GM12873 (cell line): ENCODE data around the gene NSUN2.

Experiments used
- TF ChIP-seq, protein P1 (sequence below): IDR thresholded peaks from 2 replicates; pipeline ENCODE4 v1.5.1; 2012; ENCODE audit warnings: low read depth, mild to moderate bottlenecking, moderate library complexity, low read length, control low read depth; ENCODE audit not compliant: insufficient read depth; ENCODE audit errors: missing control alignments

The NSUN2 gene

DNA sequence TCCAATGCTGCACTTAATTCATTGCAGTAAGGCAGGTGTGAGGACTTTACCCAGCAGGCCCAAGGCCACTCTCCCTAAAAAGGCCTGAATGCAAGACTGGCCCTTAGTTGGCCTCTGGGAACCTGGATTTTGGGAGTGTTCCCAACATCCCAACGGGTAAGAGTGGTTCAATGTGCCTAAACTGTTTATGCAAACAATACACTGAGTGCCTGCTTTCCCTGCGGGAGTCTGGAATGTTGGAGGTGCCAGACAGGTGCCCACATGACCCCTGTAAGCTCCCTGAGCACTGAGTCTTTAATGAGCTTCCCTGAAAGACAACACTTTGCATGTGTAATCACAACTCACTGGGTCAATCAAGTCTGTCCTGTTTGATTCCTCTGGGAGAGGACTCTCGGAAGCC is 37.4 kb downstream of the NSUN2 start:
- TF ChIP-seq, protein P1, sequence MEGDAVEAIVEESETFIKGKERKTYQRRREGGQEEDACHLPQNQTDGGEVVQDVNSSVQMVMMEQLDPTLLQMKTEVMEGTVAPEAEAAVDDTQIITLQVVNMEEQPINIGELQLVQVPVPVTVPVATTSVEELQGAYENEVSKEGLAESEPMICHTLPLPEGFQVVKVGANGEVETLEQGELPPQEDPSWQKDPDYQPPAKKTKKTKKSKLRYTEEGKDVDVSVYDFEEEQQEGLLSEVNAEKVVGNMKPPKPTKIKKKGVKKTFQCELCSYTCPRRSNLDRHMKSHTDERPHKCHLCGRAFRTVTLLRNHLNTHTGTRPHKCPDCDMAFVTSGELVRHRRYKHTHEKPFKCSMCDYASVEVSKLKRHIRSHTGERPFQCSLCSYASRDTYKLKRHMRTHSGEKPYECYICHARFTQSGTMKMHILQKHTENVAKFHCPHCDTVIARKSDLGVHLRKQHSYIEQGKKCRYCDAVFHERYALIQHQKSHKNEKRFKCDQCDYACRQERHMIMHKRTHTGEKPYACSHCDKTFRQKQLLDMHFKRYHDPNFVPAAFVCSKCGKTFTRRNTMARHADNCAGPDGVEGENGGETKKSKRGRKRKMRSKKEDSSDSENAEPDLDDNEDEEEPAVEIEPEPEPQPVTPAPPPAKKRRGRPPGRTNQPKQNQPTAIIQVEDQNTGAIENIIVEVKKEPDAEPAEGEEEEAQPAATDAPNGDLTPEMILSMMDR: no peak

DNA sequence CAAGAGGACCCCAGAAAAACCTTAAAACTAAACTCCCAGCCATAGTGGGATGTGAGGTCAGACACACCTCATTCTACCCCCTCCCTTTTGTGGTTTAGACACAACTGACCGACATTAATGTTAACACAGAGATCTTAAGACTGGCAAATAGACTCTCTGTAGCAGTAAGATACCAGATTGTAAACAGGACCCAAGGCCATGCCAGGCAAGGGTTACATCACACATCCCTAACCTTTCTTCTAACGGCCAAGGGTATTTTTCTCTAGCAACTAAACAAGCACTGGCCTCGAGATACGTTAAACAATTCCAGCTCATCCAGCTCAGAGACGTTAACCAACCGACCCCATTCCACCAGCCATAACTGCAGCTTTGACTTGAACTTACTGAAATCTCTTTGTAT is 38.8 kb downstream of the NSUN2 start:
- TF ChIP-seq, protein P1: no peak

DNA sequence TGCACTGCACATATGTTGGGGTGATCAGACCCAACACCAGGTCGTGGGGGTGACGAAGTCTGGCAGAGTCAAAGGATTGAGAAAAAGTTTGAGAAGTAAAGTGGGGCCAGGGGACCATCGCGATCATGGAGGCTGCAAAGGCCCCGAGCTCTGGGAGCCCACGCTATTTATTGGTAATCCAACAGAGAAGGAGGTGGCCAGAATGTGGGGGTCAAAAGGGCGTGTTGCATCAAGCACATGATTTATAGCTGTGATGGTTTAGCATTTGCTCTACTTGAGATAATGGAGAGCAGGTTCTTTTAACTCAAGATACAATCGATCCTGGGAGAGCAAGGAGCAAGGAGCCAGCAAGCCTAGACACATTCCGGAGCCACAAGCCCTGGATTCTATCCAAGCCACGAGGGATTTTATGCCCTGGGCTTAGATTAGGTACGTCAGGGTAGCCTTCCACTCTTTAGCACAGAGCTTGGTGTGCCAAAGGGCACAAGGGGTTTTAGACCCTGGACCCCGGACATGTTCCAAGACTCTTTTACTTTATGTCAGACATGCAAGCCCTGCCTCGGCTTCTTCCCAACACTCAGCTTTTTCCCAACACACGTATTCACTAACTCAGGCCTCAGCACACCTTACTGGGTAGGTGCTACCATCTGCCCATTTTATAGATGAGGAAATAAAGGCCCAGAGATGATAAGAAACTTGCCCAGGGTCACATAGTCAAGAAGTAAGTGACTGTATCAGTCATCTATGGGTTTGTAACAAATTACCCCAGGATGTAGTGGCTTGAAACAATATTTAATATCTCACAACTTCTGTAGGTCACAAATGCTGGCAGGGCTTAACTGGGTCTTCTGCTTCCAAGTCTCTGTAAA is 39.5 kb downstream of the NSUN2 start:
- TF ChIP-seq, protein P1: no peak

DNA sequence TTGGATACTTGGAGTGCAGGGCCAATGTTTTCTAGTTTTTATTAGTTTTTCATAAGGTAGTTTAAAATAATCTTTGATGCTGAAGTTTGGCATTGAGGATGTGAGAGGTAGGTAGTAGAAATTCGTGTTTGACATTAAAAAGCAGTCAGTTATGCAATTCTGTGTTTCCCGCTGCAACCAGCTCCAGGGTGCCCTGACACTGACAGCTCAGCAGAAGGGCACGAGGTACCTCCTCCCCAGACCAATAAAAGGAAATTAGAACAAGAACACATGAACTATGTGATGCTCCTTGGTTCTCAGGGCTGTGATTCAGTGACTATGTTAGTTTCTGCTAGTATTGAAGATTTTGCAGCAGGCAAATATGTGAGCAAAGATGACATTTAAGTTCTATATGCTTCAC is 40.2 kb downstream of the NSUN2 start:
- TF ChIP-seq, protein P1: no peak

DNA sequence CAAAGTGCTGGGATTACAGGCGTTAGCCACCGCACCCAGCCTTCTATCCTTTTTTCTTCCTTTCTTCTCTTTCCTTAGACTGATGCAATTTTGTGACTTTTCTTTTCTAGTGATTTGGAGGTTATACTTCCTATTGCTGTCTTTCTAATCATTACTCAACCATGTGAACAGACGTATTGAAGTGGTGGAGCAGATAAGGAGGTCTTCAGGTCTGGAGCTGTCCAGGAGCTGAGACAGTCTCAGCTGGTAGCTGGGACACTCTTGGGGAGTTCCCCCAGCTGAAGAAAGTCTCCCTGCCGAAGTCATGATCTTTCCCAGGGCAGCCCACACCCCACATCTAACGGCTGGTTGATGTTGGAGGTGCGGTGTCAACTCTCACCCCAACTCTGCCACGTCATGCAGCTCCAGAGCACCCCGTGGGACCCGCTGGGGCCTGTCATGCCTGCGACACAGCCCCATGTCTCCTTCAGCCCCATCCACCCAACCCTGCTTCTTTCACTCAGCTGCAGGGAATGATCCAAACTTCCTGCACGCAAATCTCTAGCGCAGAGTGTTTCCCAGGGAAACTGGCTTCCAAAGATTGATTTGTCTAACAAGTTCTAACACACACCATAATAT is 41.1 kb downstream of the NSUN2 start:
- TF ChIP-seq, protein P1: no peak

DNA sequence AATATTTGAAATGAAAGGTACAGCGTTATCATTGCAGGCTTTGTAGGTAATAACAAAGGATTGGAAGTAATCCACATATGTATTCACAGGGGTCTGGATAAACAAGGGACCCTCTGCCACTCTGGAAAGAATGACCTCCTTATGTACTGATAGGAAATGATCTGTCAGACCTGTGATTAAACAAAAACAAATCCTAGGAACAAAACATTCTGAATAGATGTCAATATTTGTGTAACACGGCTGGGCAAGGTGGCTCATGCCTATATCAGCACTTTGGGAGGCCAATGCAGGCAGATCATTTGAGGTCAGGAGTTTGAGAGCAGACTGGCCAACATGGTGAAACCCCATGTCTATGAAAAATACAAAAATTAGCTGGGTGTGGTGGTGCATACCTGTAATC is 42.3 kb downstream of the NSUN2 start:
- TF ChIP-seq, protein P1: no peak

DNA sequence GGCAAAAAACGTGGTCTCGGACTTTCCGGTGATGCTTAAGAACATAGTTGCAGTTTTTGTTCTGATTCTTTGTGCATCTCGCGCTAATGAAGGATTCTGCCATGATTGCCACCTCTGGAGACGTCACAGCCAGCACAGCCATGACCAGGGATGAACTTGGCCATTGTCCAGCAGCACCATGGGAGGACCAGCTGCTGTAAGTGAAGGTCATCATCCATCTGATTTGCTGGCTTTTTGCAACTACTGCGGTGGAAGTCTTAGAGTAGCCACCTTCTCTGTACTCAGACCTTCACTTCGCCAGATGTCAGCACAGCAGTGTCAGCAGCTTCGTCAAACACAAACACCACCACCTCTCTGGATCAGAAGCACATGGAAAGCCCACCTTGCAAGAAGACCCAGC is 45.7 kb downstream of the NSUN2 start:
- TF ChIP-seq, protein P1: no peak
